ENCODE results near the gene DYRK1A.

DNA sequence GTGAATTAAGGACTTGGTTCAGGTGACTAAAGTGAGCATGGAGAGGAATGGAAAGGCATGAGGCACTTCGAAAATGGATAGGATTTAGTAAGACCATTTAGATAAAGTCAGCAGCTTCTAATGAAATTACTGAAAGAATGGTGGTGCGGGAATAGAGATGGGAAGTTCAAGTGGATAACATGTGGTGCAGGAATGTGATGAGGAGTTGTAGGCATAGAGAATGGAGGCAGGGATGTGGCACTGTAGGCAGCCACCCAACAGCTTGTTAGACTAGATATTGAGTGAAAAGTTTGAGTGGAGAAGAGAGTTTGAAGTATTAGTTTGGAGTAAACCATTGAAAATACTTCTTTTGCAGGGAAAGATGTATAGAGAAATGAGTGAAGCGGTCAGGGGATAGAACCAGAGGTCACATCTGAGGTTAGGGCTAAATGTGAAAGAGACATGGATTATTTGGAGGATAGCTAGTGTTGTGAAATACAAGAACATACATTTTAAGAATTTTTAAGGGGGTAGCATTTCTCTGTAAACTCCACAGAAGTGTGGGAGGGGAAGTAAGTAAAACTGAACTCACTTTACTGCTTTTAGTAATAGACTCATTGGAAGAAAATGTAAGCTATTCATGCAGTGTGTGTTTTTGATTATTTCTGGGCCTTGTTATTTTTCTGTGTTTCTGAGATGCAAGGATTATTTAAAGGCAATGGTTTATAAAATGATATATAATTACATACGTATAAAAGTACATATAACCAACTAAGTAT lies 46.2 kb downstream of the DYRK1A start:
- TF ChIP-seq, protein P1, sequence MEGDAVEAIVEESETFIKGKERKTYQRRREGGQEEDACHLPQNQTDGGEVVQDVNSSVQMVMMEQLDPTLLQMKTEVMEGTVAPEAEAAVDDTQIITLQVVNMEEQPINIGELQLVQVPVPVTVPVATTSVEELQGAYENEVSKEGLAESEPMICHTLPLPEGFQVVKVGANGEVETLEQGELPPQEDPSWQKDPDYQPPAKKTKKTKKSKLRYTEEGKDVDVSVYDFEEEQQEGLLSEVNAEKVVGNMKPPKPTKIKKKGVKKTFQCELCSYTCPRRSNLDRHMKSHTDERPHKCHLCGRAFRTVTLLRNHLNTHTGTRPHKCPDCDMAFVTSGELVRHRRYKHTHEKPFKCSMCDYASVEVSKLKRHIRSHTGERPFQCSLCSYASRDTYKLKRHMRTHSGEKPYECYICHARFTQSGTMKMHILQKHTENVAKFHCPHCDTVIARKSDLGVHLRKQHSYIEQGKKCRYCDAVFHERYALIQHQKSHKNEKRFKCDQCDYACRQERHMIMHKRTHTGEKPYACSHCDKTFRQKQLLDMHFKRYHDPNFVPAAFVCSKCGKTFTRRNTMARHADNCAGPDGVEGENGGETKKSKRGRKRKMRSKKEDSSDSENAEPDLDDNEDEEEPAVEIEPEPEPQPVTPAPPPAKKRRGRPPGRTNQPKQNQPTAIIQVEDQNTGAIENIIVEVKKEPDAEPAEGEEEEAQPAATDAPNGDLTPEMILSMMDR (IDR thresholded peaks at IDR 0.05; ENCODE audit: poor library complexity, severe bottlenecking): no peak
- TF ChIP-seq EP300 (conservative IDR thresholded peaks at IDR 0.05; ENCODE audit: poor library complexity, severe bottlenecking): no peak
